ENCODE results near the gene TMEM240. TPM values are rescaled to one million over a fixed set of nuclear protein-coding genes. Genes with fewer than 3 reads are reported as not detected.

TMEM240 gene
- total and polyA plus RNA-seq, 4 donors, result 0.14 to 0.33 (median 0.33) TPM; not detected in 1

GRCh38 chr1:1561801-1562470 lies 21.5 kb upstream of the TMEM240 start:
- peaks cover 3 to 17% (median 12%) of the 10 kb centered on the region in 4 donors for H3K4me1 ChIP-seq (ENCODE audit: control insufficient read depth in 4 of 4, insufficient read depth in 4 of 4, low read length in 3 of 4)
- H3K27ac ChIP-seq (ENCODE audit: low read depth in 1 of 2, low read length in 2 of 2), result no peak overlapping the region
- H3K9me3 ChIP-seq (ENCODE audit: control insufficient read depth in 4 of 4, low read length in 3 of 4), result no peaks in the 10 kb centered on the region
- WGBS, result 94% methylated on average over 15 of the region's 15 CpGs
- TF ChIP-seq TAF1 (conservative IDR thresholded peaks at IDR 0.05) (no peak), YY1 (IDR thresholded peaks at IDR 0.05) (no peak), REST (IDR thresholded peaks at IDR 0.05) (no peak), FOXA1 (IDR thresholded peaks at IDR 0.05) (no peak), RAD21 (IDR thresholded peaks at IDR 0.05) (no peak), SP1 (IDR thresholded peaks at IDR 0.05) (no peak), MAX (IDR thresholded peaks at IDR 0.05) (no peak), ZBTB33 (IDR thresholded peaks at IDR 0.05) (no peak), NR2F2 (IDR thresholded peaks at IDR 0.05) (no peak), CTCF (IDR thresholded peaks at IDR 0.05; ENCODE audit: low read depth, low read length, missing input control) (no peak), ATF3 (IDR thresholded peaks at IDR 0.05) (no peak), HNF4G (IDR thresholded peaks at IDR 0.05) (no peak), JUND (IDR thresholded peaks at IDR 0.05) (no peak), RXRA (IDR thresholded peaks at IDR 0.05) (no peak), HNF4A (conservative IDR thresholded peaks at IDR 0.05) (no peak), GABPA (IDR thresholded peaks at IDR 0.05 in 1 of 2, conservative IDR thresholded peaks at IDR 0.05 in 1 of 2) (no peak), FOXA2 (IDR thresholded peaks at IDR 0.05) (no peak), EGR1 (IDR thresholded peaks at IDR 0.05; ENCODE audit: low read depth in 2 of 2) (no peak)
- DNase-seq (ENCODE audit: low spot score), result no peak
- H3K9ac ChIP-seq (ENCODE audit: low read depth in 1 of 2, low read length in 2 of 2), result no peak overlapping the region
- no peak overlapping the region for H3K4me3 ChIP-seq (ENCODE audit: low read depth in 1 of 3, low read length in 3 of 3)
- peaks cover 20 to 29% (median 24%) of the 10 kb centered on the region in 4 donors for H3K36me3 ChIP-seq (ENCODE audit: control insufficient read depth in 4 of 4, insufficient read depth in 3 of 4, low read depth in 1 of 4, low read length in 3 of 4)
- H3K27me3 ChIP-seq (ENCODE audit: control insufficient read depth in 4 of 4, insufficient read depth in 4 of 4, low read length in 3 of 4), result no peaks in the 10 kb centered on the region

Measured in liver (tissue), 9 donors.